Erythroblast (primary cell): Measurements from ENCODE around the gene CFAP46.

ENCODE experiments used
- GATA1 ChIP-seq: IDR thresholded peaks from 2 replicates; pipeline ENCODE4 v1.6.1; 2011; ENCODE audit warnings: low read depth, mild to moderate bottlenecking, control low read depth, low read length, moderate library complexity
- POLR2A ChIP-seq: IDR thresholded peaks from 2 replicates; pipeline ENCODE4 v1.6.1; 2011; ENCODE audit warnings: mild to moderate bottlenecking, low read length

GRCh38 chr10:132947843-132948242, 5.5 kb upstream of the CFAP46 start:
- no peak for TF ChIP-seq POLR2A
- no peak for TF ChIP-seq GATA1
